GM18873 (cell line): ENCODE data around the gene ACVR1B.
A peak's percentile ranks its signal among the peaks of the same experiment; 100 is the strongest.

Experiments
- ATAC-seq: cut with Tn5 transposase; IDR thresholded peaks from one replicate; pipeline ENCODE4 v1.9.1; 2021; ENCODE audit warnings: mild to moderate bottlenecking, moderate library complexity, moderate number of reproducible peaks; ENCODE audit not compliant: unreplicated experiment, low FRiP score

Gene ACVR1B

GRCh38 chr12:52018433-52019112, 67.1 kb downstream of the ACVR1B start:
- no peak for ATAC-seq

GRCh38 chr12:52019113-52019770, 67.7 kb downstream of the ACVR1B start:
- no peak for ATAC-seq

GRCh38 chr12:52020539-52021336, 69.2 kb downstream of the ACVR1B start:
- no peak for ATAC-seq

- ATAC-seq: no peak
Measured at GRCh38 chr12:52022841-52023181, 71.3 kb downstream of the ACVR1B start.

- ATAC-seq: no peak
Measured at GRCh38 chr12:52023182-52023975, 71.9 kb downstream of the ACVR1B start.

GRCh38 chr12:52023976-52024688, 72.6 kb downstream of the ACVR1B start:
- no peak for ATAC-seq

GRCh38 chr12:52024845-52025230, 73.3 kb downstream of the ACVR1B start:
- ATAC-seq: no peak

GRCh38 chr12:52026263-52026662, 74.8 kb downstream of the ACVR1B start:
- no peak for ATAC-seq

GRCh38 chr12:52027085-52027843, 75.8 kb downstream of the ACVR1B start:
- ATAC-seq: no peak

GRCh38 chr12:52029685-52030084, 78.2 kb downstream of the ACVR1B start:
- no peak for ATAC-seq

GRCh38 chr12:52032446-52032803, 80.9 kb downstream of the ACVR1B start:
- ATAC-seq: no peak

- ATAC-seq: peak; percentile 79
Measured at GRCh38 chr12:52032804-52033445, 81.4 kb downstream of the ACVR1B start.

- ATAC-seq: no peak
Measured at GRCh38 chr12:52033446-52034140, 82.1 kb downstream of the ACVR1B start.

GRCh38 chr12:52035190-52035589, 83.7 kb downstream of the ACVR1B start:
- ATAC-seq: no peak

GRCh38 chr12:52035926-52036325, 84.4 kb downstream of the ACVR1B start:
- no peak for ATAC-seq

GRCh38 chr12:52036587-52037171, 85.2 kb downstream of the ACVR1B start:
- no peak for ATAC-seq

GRCh38 chr12:52037248-52037861, 85.9 kb downstream of the ACVR1B start:
- no peak for ATAC-seq

GRCh38 chr12:52038447-52038846, 86.9 kb downstream of the ACVR1B start:
- ATAC-seq: no peak
